ENCODE results near the gene ABLIM3.

ABLIM3 gene

GRCh38 chr5:149217096-149217802 is 76.0 kb downstream of the ABLIM3 start:
- ATAC-seq (ENCODE audit: low read depth) = no peak

GRCh38 chr5:149217803-149218155 is 76.5 kb downstream of the ABLIM3 start:
- Histone ChIP-seq H3K27ac (ENCODE audit: poor library complexity, severe bottlenecking) (no peak overlapping the region), H3K36me3 (ENCODE audit: low read depth) (peaks cover 20% of the 10 kb centered on the region; the same call in 1 of the 2 replicates), H3K27me3 (ENCODE audit: insufficient read depth, poor library complexity, severe bottlenecking) (no peaks in the 10 kb centered on the region), H3K4me3 (ENCODE audit: severe bottlenecking) (no peak overlapping the region), H3K9me3 (ENCODE audit: severe bottlenecking) (no peaks in the 10 kb centered on the region), H3K4me1 (ENCODE audit: insufficient read depth, poor library complexity, severe bottlenecking) (no peaks in the 10 kb centered on the region)
- TF ChIP-seq CTCF (IDR thresholded peaks at IDR 0.05; ENCODE audit: poor library complexity, severe bottlenecking) = no peak
- ATAC-seq (ENCODE audit: low read depth) (no peak), DNase-seq (ENCODE audit: low spot score) (no peak)

More at GRCh38 chr5:149217096-149217802, 76.0 kb downstream of the ABLIM3 start:
- H3K36me3 ChIP-seq (ENCODE audit: low read depth) = peaks cover 20% of the 10 kb centered on the region; the same call in 1 of the 2 replicates
- no peaks in the 10 kb centered on the region for H3K4me1 ChIP-seq (ENCODE audit: insufficient read depth, poor library complexity, severe bottlenecking)
- no peaks in the 10 kb centered on the region for H3K27me3 ChIP-seq (ENCODE audit: insufficient read depth, poor library complexity, severe bottlenecking)
- no peak overlapping the region for H3K27ac ChIP-seq (ENCODE audit: poor library complexity, severe bottlenecking)
- no peak overlapping the region for H3K4me3 ChIP-seq (ENCODE audit: severe bottlenecking)
- H3K9me3 ChIP-seq (ENCODE audit: severe bottlenecking) = no peaks in the 10 kb centered on the region
- no peak for DNase-seq (ENCODE audit: low spot score)
- no peak for TF ChIP-seq CTCF (IDR thresholded peaks at IDR 0.05; ENCODE audit: poor library complexity, severe bottlenecking)

- Histone ChIP-seq H3K4me3 (ENCODE audit: severe bottlenecking) (no peak overlapping the region), H3K36me3 (ENCODE audit: low read depth) (peaks cover 20% of the 10 kb centered on the region; the same call in 1 of the 2 replicates), H3K9me3 (ENCODE audit: severe bottlenecking) (no peaks in the 10 kb centered on the region), H3K4me1 (ENCODE audit: insufficient read depth, poor library complexity, severe bottlenecking) (no peaks in the 10 kb centered on the region), H3K27ac (ENCODE audit: poor library complexity, severe bottlenecking) (no peak overlapping the region), H3K27me3 (ENCODE audit: insufficient read depth, poor library complexity, severe bottlenecking) (no peaks in the 10 kb centered on the region)
- ATAC-seq (ENCODE audit: low read depth) = no peak
- DNase-seq (ENCODE audit: low spot score) = no peak
- TF ChIP-seq CTCF (IDR thresholded peaks at IDR 0.05; ENCODE audit: poor library complexity, severe bottlenecking) = no peak
Observed at GRCh38 chr5:149219584-149219983, 78.3 kb downstream of the ABLIM3 start.

- no peak for TF ChIP-seq CTCF (IDR thresholded peaks at IDR 0.05; ENCODE audit: poor library complexity, severe bottlenecking)
- H3K27ac ChIP-seq (ENCODE audit: poor library complexity, severe bottlenecking) = no peak overlapping the region
- DNase-seq (ENCODE audit: low spot score) (no peak), ATAC-seq (ENCODE audit: low read depth) (no peak)
- peaks cover 20% of the 10 kb centered on the region; the same call in 1 of the 2 replicates for H3K36me3 ChIP-seq (ENCODE audit: low read depth)
- H3K4me3 ChIP-seq (ENCODE audit: severe bottlenecking) = no peak overlapping the region
- no peaks in the 10 kb centered on the region for H3K4me1 ChIP-seq (ENCODE audit: insufficient read depth, poor library complexity, severe bottlenecking)
- H3K27me3 ChIP-seq (ENCODE audit: insufficient read depth, poor library complexity, severe bottlenecking) = no peaks in the 10 kb centered on the region
- H3K9me3 ChIP-seq (ENCODE audit: severe bottlenecking) = no peaks in the 10 kb centered on the region
Observed at GRCh38 chr5:149220750-149221149, 79.5 kb downstream of the ABLIM3 start.

DNA sequence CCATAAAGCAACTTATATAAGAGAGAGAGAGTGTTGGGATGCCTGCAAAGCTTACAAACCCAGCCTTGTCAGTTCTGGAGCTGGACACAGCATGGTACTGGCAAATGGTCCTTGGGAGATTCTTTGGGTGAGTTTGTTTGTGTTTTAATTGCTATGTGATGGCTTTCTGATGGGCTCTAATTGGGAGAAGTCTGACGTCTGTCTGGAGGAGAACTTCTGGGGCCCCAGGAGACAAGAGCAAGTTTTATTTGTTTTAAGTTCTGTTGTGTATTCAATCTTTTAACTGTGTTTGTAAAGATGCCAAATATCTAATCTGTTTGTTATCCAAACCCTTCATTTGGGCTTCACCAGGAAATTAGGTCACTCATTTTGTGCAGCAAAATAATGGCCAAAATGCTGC is 80.0 kb downstream of the ABLIM3 start:
- Histone ChIP-seq H3K36me3 (ENCODE audit: low read depth) (peaks cover 20% of the 10 kb centered on the region; the same call in 1 of the 2 replicates), H3K9me3 (ENCODE audit: severe bottlenecking) (no peaks in the 10 kb centered on the region), H3K27ac (ENCODE audit: poor library complexity, severe bottlenecking) (no peak overlapping the region), H3K27me3 (ENCODE audit: insufficient read depth, poor library complexity, severe bottlenecking) (no peaks in the 10 kb centered on the region), H3K4me3 (ENCODE audit: severe bottlenecking) (no peak overlapping the region), H3K4me1 (ENCODE audit: insufficient read depth, poor library complexity, severe bottlenecking) (no peaks in the 10 kb centered on the region)
- DNase-seq (ENCODE audit: low spot score) (no peak), ATAC-seq (ENCODE audit: low read depth) (no peak)
- TF ChIP-seq CTCF (IDR thresholded peaks at IDR 0.05; ENCODE audit: poor library complexity, severe bottlenecking) = no peak
